Esophagus squamous epithelium (tissue), 5 donors: Measurements from ENCODE around the gene CTSD. TPM values are rescaled to one million over a fixed set of nuclear protein-coding genes. Genes with fewer than 3 reads are reported as not detected.

Experiments used
- DNase-seq: peaks from one replicate; lab custom pipeline; 2025; lab: John Stamatoyannopoulos, UW
- H3K27ac ChIP-seq, 4 donors: fragments of 200-600 bp; sonication (generic); one replicate each; pipeline ENCODE4 v1.5.1; 2016 to 2019; ENCODE audit warnings: mild to moderate bottlenecking in 1 of 4
- H3K27me3 ChIP-seq, 4 donors: fragments of 200-600 bp; sonication (generic); 1 replicate in 3 of 4; 2 replicates in 1 of 4; pipeline versions ENCODE4 v1.5.1 to v1.6.0; 2017 to 2021; ENCODE audit warnings: antibody characterized with exemption in 1 of 4
- H3K36me3 ChIP-seq, 3 donors: fragments of 200-600 bp; sonication (generic); one replicate each; pipeline ENCODE4 v1.5.1; 2016 to 2019
- H3K4me1 ChIP-seq, 3 donors: fragments of 200-600 bp; sonication (generic); one replicate each; pipeline ENCODE4 v1.5.1; 2017 to 2019
- H3K4me3 ChIP-seq, 4 donors: fragments of 200-600 bp; sonication (generic); 1 replicate in 3 of 4; 2 replicates in 1 of 4; pipeline ENCODE4 v1.5.1; 2016 to 2019; ENCODE audit warnings: mild to moderate bottlenecking in 2 of 4, moderate library complexity in 1 of 4
- H3K9me3 ChIP-seq, 3 donors: fragments of 200-600 bp; sonication (generic); one replicate each; pipeline ENCODE4 v1.5.1; 2016 to 2019
- CTCF ChIP-seq, 6 experiments: fragments of 450-650 bp in 4 of 6; fragments of 200-600 bp in 2 of 6; sonication (generic) in 2 of 6; IDR thresholded peaks; one replicate each; pipeline ENCODE4 v1.5.1; 2016 to 2019; ENCODE audit warnings: antibody characterized with exemption in 6 of 6, mild to moderate bottlenecking in 4 of 6, moderate library complexity in 4 of 6
- POLR2A ChIP-seq, 4 donors: fragments of 450-650 bp; IDR thresholded peaks; one replicate each; pipeline ENCODE4 v1.6.1; 2017; ENCODE audit warnings: antibody characterized with exemption in 4 of 4, mild to moderate bottlenecking in 4 of 4, moderate library complexity in 3 of 4
- WGBS, 2 donors: methylation state at CpG; one replicate each; pipeline ENCODE4 v1.1.5; 2018; 5-methylcytosine and 5-hydroxymethylcytosine counted together
- intact Hi-C: fragments of 100-400 bp; cut with DNase I; formaldehyde crosslinking; loops from one replicate; pipeline ENCODE4 v1.15.0; 2022
- total RNA-seq, 4 donors: library from RNA; depleted of rRNA; stranded (reverse); fragments of >200 nt; gene quantifications; one replicate each; pipeline ENCODE4 v1.1.0, GENCODE V29; 2016
- donor health status: DM: yes; HTN: yes; CAD: no.

Gene CTSD
- total RNA-seq, 4 donors from 2014 or later: 369 to 649 (median 567) TPM

GRCh38 chr11:1719781-1720180, 43.9 kb downstream of the CTSD start:
- intact Hi-C loops: no loop called here
- Histone ChIP-seq H3K9me3 (no peaks in the 10 kb centered on the region), H3K4me3 (no peak overlapping the region), H3K27ac (no peak overlapping the region), H3K36me3 (no peaks in the 10 kb centered on the region), H3K4me1 (no peaks in the 10 kb centered on the region), H3K27me3 (peaks cover 0 to 43% (median 2%) of the 10 kb centered on the region in 4 donors)
- no peak for TF ChIP-seq CTCF (IDR thresholded peaks at IDR 0.05)
- no peak for TF ChIP-seq POLR2A (IDR thresholded peaks at IDR 0.05)
- no peak for DNase-seq
- WGBS, 2 donors: 72 to 78% methylated on average over 8 of the region's 8 CpGs

- H3K4me1 ChIP-seq: no peaks in the 10 kb centered on the region
- peaks cover 0 to 39% (median 2%) of the 10 kb centered on the region in 4 donors for H3K27me3 ChIP-seq
- H3K4me3 ChIP-seq: no peak overlapping the region
- H3K9me3 ChIP-seq: no peaks in the 10 kb centered on the region
- no peak for TF ChIP-seq POLR2A (IDR thresholded peaks at IDR 0.05)
- no peak for TF ChIP-seq CTCF (IDR thresholded peaks at IDR 0.05)
- no peak overlapping the region for H3K27ac ChIP-seq
- intact Hi-C loops: no loop called here
- no peaks in the 10 kb centered on the region for H3K36me3 ChIP-seq
- no peak for DNase-seq
- 90 to 92% methylated on average over 13 to 14 of the region's 15 CpGs for WGBS, 2 donors
Observed at GRCh38 chr11:1718326-1718725, 45.4 kb downstream of the CTSD start.

GRCh38 chr11:1717745-1718144, 46.0 kb downstream of the CTSD start:
- WGBS, 2 donors: 45 to 48% methylated on average over 8 of the region's 8 CpGs
- Histone ChIP-seq H3K4me3 (no peak overlapping the region), H3K27me3 (peaks cover 0 to 35% (median under 1%) of the 10 kb centered on the region in 4 donors), H3K4me1 (no peaks in the 10 kb centered on the region), H3K27ac (no peak overlapping the region), H3K9me3 (no peaks in the 10 kb centered on the region), H3K36me3 (no peaks in the 10 kb centered on the region)
- intact Hi-C loops: no loop called here
- no peak for TF ChIP-seq POLR2A (IDR thresholded peaks at IDR 0.05)
- TF ChIP-seq CTCF (IDR thresholded peaks at IDR 0.05): no peak
- DNase-seq: no peak

- no peaks in the 10 kb centered on the region for H3K9me3 ChIP-seq
- H3K4me1 ChIP-seq: no peaks in the 10 kb centered on the region
- no peak overlapping the region for H3K27ac ChIP-seq
- intact Hi-C loops: no loop called here
- TF ChIP-seq POLR2A (IDR thresholded peaks at IDR 0.05) (no peak), CTCF (IDR thresholded peaks at IDR 0.05) (no peak)
- no peaks in the 10 kb centered on the region for H3K36me3 ChIP-seq
- no peak overlapping the region for H3K4me3 ChIP-seq
- DNase-seq: no peak
- WGBS, 2 donors: 85 to 100% methylated on average over 15 to 21 of the region's 24 CpGs
- peaks cover 0 to 30% (median 0%) of the 10 kb centered on the region in 4 donors for H3K27me3 ChIP-seq
Observed at GRCh38 chr11:1714908-1715885, 48.5 kb downstream of the CTSD start.

GRCh38 chr11:1708716-1709115, 55.0 kb downstream of the CTSD start:
- H3K27ac ChIP-seq: no peak overlapping the region
- peaks cover 0 to 31% (median 0%) of the 10 kb centered on the region in 4 donors for H3K27me3 ChIP-seq
- no peaks in the 10 kb centered on the region for H3K36me3 ChIP-seq
- no peak overlapping the region for H3K4me3 ChIP-seq
- H3K4me1 ChIP-seq: peaks cover 4 to 26% (median 8%) of the 10 kb centered on the region in 3 donors
- DNase-seq: no peak
- no peaks in the 10 kb centered on the region for H3K9me3 ChIP-seq
- 86 to 89% methylated on average over 10 of the region's 10 CpGs for WGBS, 2 donors
- TF ChIP-seq POLR2A (IDR thresholded peaks at IDR 0.05) (no peak), CTCF (IDR thresholded peaks at IDR 0.05) (no peak)
- intact Hi-C loops: no loop called here
